GM12892 (cell line): Measurements from ENCODE around the gene NUCB2.

Source experiments
- POLR2A ChIP-seq: IDR thresholded peaks from 2 replicates; pipeline ENCODE4 v1.6.1; 2011; ENCODE audit warnings: low read depth, low read length, control low read depth
- POLR2AphosphoS5 ChIP-seq: IDR thresholded peaks from 2 replicates; pipeline ENCODE4 v1.6.1; 2011; ENCODE audit warnings: low read depth, low read length, control low read depth
- TAF1 ChIP-seq: IDR thresholded peaks from 2 replicates; pipeline ENCODE4 v1.6.1; 2011; ENCODE audit warnings: low read depth, mild to moderate bottlenecking, control low read depth, low read length, borderline replicate concordance

DNA sequence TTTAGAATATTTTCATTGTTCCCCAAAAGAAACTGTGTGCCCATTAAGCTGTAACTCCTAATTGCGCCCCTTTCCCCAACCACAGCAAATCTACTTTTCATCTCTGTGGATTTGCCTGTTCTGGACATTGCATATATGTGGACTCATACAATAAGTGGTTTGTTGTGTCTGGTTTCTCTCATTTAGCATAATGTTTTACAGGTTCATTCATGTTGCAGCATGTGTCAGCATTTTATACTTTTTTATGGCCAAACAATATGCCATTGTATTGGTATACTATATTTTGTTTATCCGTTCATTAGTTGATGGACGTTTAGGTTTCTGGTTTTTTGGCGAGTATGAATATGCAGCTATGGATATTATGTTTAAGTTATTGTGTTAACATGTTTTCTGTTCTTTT is 23.8 kb downstream of the NUCB2 start:
- TF ChIP-seq POLR2A (no peak), POLR2AphosphoS5 (no peak), TAF1 (no peak)
